ENCODE measurements around the gene AP3S2.

DNA sequence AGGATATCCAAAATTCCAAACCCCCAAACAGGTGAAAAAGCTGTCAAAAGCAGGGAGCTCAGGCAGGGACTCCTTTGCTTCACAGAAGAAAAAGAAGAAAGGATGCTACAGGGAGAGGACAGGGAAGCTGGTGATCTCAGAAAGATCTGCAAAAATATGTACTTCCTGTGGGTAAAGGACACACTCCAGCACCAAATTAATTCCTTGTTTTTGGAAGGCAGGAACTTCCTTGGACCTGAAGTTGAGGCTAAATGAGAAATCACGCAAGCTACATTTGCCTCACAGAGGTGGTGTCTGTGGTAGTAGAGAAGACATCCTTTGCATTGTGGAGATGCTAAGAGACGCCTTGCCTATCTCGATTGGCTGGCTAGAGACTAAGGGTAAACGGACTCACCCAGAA, 52.5 kb downstream of the AP3S2 start:
- TF ChIP-seq, protein P1, sequence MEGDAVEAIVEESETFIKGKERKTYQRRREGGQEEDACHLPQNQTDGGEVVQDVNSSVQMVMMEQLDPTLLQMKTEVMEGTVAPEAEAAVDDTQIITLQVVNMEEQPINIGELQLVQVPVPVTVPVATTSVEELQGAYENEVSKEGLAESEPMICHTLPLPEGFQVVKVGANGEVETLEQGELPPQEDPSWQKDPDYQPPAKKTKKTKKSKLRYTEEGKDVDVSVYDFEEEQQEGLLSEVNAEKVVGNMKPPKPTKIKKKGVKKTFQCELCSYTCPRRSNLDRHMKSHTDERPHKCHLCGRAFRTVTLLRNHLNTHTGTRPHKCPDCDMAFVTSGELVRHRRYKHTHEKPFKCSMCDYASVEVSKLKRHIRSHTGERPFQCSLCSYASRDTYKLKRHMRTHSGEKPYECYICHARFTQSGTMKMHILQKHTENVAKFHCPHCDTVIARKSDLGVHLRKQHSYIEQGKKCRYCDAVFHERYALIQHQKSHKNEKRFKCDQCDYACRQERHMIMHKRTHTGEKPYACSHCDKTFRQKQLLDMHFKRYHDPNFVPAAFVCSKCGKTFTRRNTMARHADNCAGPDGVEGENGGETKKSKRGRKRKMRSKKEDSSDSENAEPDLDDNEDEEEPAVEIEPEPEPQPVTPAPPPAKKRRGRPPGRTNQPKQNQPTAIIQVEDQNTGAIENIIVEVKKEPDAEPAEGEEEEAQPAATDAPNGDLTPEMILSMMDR (IDR thresholded peaks at IDR 0.05), result no peak
- no peak for TF ChIP-seq POLR2AphosphoS5 (IDR thresholded peaks at IDR 0.05)
